Bronchial epithelial cell (primary cell): ENCODE results near the gene IDH2. TPM values are rescaled to one million over a fixed set of nuclear protein-coding genes. Genes with fewer than 3 reads are reported as not detected.

Experiments
- DNase-seq: peaks from one replicate; pipeline ENCODE4 v3.0.0-alpha.2; 2010; ENCODE audit warnings: low read depth
- FAIRE-seq: peaks from 2 replicates; lab custom pipeline; 2011; peaks lifted over from hg19 to GRCh38; lab: Jason Lieb, UNC
- H3K27me3 ChIP-seq: 2 replicates; pipeline ENCODE4 v1.5.1; 2011; ENCODE audit warnings: low read length; ENCODE audit not compliant: control insufficient read depth, insufficient read depth
- H3K36me3 ChIP-seq: 2 replicates; pipeline ENCODE4 v1.5.1; 2011; ENCODE audit warnings: low read length; ENCODE audit not compliant: control insufficient read depth, insufficient read depth
- H3K4me3 ChIP-seq: 2 replicates; pipeline ENCODE4 v1.5.1; 2011; ENCODE audit warnings: mild to moderate bottlenecking, low read depth, low read length, control low read depth
- CTCF ChIP-seq: IDR thresholded peaks from 2 replicates; pipeline ENCODE4 v1.5.1; 2011; ENCODE audit warnings: mild to moderate bottlenecking, moderate library complexity, low read length, control low read depth, inconsistent platforms; ENCODE audit not compliant: insufficient read depth, severe bottlenecking
- total RNA-seq: library from RNA; depleted of rRNA; stranded (reverse); fragments of >200 nt; gene quantifications from 2 replicates; pipeline ENCODE4 v1.2.1, GENCODE V29; 2014

The IDH2 gene
- total RNA-seq, 1 donor from 2014 or later = 29.5 TPM

DNA sequence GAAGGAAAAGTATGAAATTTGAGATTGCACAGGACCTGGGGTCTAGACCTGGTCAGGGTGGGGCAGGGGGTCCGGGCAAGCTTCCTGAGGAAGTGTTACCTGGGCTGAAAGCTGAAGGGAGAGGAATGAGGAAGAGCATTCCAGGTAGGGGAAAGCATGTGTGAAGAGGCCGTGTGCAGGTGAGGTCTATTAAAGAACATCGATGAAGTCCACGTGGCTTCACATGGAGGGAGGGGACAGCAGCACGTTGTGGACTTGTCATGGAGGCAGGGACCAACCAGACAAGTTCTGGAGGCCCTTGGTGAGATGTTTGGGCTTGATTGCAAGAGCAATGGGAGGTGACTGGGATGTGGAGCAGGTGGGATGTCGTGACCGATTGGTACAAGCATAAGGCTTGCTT lies 47.1 kb downstream of the IDH2 start:
- H3K27me3 ChIP-seq = no peaks in the 10 kb centered on the region
- H3K4me3 ChIP-seq = no peak overlapping the region
- no peaks in the 10 kb centered on the region for H3K36me3 ChIP-seq
- TF ChIP-seq CTCF = no peak
- DNase-seq (no peak), FAIRE-seq (no peak)

DNA sequence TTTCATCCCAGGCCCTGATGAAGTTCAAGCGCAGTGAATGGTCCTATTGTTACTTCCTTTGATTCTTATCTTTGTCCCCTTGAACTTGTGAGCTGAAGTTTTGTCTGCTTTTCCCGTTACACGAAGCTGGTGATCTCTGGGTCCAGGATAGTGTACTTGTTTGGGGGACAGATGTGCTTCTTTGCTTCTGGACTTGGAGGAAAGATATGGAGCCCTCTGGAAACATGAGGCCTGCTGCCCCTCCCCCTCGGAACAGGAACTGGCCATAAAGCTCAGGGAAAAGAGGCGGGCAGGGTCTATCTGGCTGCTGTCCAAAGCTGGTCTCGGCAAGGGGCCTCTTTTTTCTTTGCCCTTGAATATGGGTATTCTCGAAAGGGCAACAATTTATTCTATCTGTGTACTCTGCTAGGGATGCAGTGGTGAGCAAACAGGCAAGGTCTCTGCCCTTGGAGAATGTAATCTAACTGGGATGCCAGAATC lies 47.6 kb downstream of the IDH2 start:
- no peak for FAIRE-seq
- Histone ChIP-seq H3K4me3 (no peak overlapping the region), H3K27me3 (no peaks in the 10 kb centered on the region), H3K36me3 (no peaks in the 10 kb centered on the region)
- TF ChIP-seq CTCF = no peak
- no peak for DNase-seq

- FAIRE-seq (no peak), DNase-seq (no peak)
- H3K4me3 ChIP-seq = no peak overlapping the region
- H3K36me3 ChIP-seq = no peaks in the 10 kb centered on the region
- TF ChIP-seq CTCF = no peak
- H3K27me3 ChIP-seq = no peaks in the 10 kb centered on the region
These were observed 48.4 kb downstream of the IDH2 start for GRCh38 chr15:90053685-90054466.

DNA sequence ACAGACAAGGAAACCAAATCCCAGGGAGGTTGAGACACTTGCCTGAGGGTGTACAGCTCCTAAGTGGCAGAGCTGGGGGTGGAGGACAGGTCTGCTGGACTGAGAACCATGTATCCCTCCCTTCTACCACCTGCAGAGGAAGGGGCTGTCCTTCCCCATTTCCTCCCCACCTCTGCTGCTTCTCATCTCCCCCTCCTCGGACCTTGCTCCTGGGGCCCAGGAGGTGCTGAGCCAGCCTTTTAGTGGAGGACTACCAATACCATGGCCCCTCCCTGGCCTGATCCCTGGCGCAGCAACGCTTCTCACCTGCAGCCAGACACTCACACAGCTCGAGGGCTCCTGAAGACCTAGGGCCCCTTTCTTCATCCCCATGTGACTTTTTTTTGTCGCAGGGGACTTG lies 50.4 kb downstream of the IDH2 start:
- H3K27me3 ChIP-seq = no peaks in the 10 kb centered on the region
- DNase-seq (no peak), FAIRE-seq (no peak)
- H3K36me3 ChIP-seq = no peaks in the 10 kb centered on the region
- no peak for TF ChIP-seq CTCF
- H3K4me3 ChIP-seq = no peak overlapping the region

GRCh38 chr15:90049666-90050604 lies 52.3 kb downstream of the IDH2 start:
- FAIRE-seq = no peak
- H3K4me3 ChIP-seq = no peak overlapping the region
- DNase-seq = no peak
- no peaks in the 10 kb centered on the region for H3K36me3 ChIP-seq
- H3K27me3 ChIP-seq = no peaks in the 10 kb centered on the region
- TF ChIP-seq CTCF = no peak
